H9 (cell line): ENCODE data around the gene AGMO. TPM values are rescaled to one million over a fixed set of nuclear protein-coding genes. Genes with fewer than 3 reads are reported as not detected.

Experiments used
- DNase-seq: peaks from one replicate; pipeline ENCODE4 v3.0.0-alpha.2; 2017
- H2AFZ ChIP-seq: one replicate; pipeline ENCODE4 v1.6.1; 2013; ENCODE audit warnings: mild to moderate bottlenecking, low read length, control low read depth, moderate library complexity
- H2AK5ac ChIP-seq: 2 replicates; pipeline ENCODE4 v1.6.1; 2013; ENCODE audit warnings: low read length, control low read depth, mixed read lengths; ENCODE audit not compliant: insufficient read length
- H2BK120ac ChIP-seq: one replicate; pipeline ENCODE4 v1.6.1; 2013; ENCODE audit warnings: low read depth, mild to moderate bottlenecking, low read length, control low read depth, inconsistent platforms; ENCODE audit not compliant: poor library complexity, severe bottlenecking
- H2BK12ac ChIP-seq: 2 replicates; pipeline ENCODE4 v1.6.1; 2013; ENCODE audit warnings: low read length, control low read depth, mixed read lengths, low read depth; ENCODE audit not compliant: insufficient read length
- H2BK15ac ChIP-seq: 2 replicates; pipeline ENCODE4 v1.6.1; 2013; ENCODE audit warnings: low read depth, low read length, control low read depth
- H2BK20ac ChIP-seq: one replicate; pipeline ENCODE4 v1.6.1; 2013; ENCODE audit warnings: low read depth, mild to moderate bottlenecking, low read length, control low read depth, inconsistent platforms; ENCODE audit not compliant: poor library complexity, severe bottlenecking
- H2BK5ac ChIP-seq: 2 replicates; pipeline ENCODE4 v1.6.1; 2013; ENCODE audit warnings: low read length, control low read depth, mixed read lengths; ENCODE audit not compliant: insufficient read length
- H3K14ac ChIP-seq: 2 replicates; pipeline ENCODE4 v1.6.1; 2013; ENCODE audit warnings: low read length, control low read depth; ENCODE audit not compliant: insufficient read depth
- H3K18ac ChIP-seq: 2 replicates; pipeline ENCODE4 v1.6.1; 2013; ENCODE audit warnings: low read depth, mild to moderate bottlenecking, mixed read lengths, low read length, control low read depth; ENCODE audit not compliant: insufficient read length
- H3K23ac ChIP-seq: 2 replicates; pipeline ENCODE4 v1.6.1; 2013; ENCODE audit warnings: low read length, control low read depth, mixed read lengths, low read depth; ENCODE audit not compliant: insufficient read length
- H3K23me2 ChIP-seq: 2 replicates; pipeline ENCODE4 v1.6.1; 2013; ENCODE audit warnings: low read depth, mild to moderate bottlenecking, mixed read lengths, low read length, control low read depth; ENCODE audit not compliant: insufficient read length, poor library complexity, severe bottlenecking
- H3K27ac ChIP-seq: 2 replicates; pipeline ENCODE4 v1.5.1; 2013; ENCODE audit warnings: low read length, control low read depth, mixed read lengths, low read depth; ENCODE audit not compliant: insufficient read length
- H3K27me3 ChIP-seq: 2 replicates; pipeline ENCODE4 v1.6.1; 2013; ENCODE audit warnings: low read length, control low read depth, inconsistent platforms; ENCODE audit not compliant: insufficient read depth
- H3K4ac ChIP-seq: 2 replicates; pipeline ENCODE4 v1.6.1; 2013; ENCODE audit warnings: low read depth, mild to moderate bottlenecking, control low read depth, inconsistent platforms, low read length, moderate library complexity
- H3K4me1 ChIP-seq: 2 replicates; pipeline ENCODE4 v1.6.1; 2013; ENCODE audit warnings: low read length, control low read depth, inconsistent platforms; ENCODE audit not compliant: insufficient read depth
- H3K4me2 ChIP-seq: 2 replicates; pipeline ENCODE4 v1.6.1; 2013; ENCODE audit warnings: low read length, control low read depth, mixed read lengths; ENCODE audit not compliant: insufficient read length, insufficient read depth
- H3K56ac ChIP-seq: 2 replicates; pipeline ENCODE4 v1.6.1; 2013; ENCODE audit warnings: low read depth, mild to moderate bottlenecking, mixed read lengths, low read length, control low read depth; ENCODE audit not compliant: insufficient read length
- H3K79me1 ChIP-seq: 2 replicates; pipeline ENCODE4 v1.6.1; 2013; ENCODE audit warnings: low read depth, mild to moderate bottlenecking, moderate library complexity, low read length, control low read depth, inconsistent platforms; ENCODE audit not compliant: insufficient read depth, poor library complexity, severe bottlenecking
- H3K79me2 ChIP-seq: 2 replicates; pipeline ENCODE4 v1.6.1; 2013; ENCODE audit warnings: low read length, control low read depth, inconsistent platforms; ENCODE audit not compliant: insufficient read depth
- H3K9ac ChIP-seq: 2 replicates; pipeline ENCODE4 v1.6.1; 2013; ENCODE audit warnings: low read length, control low read depth, mixed read lengths; ENCODE audit not compliant: insufficient read length; ENCODE audit errors: extremely low read depth
- H3K9me3 ChIP-seq: one replicate; pipeline ENCODE4 v1.6.1; 2013; ENCODE audit warnings: low read depth, low read length, inconsistent platforms; ENCODE audit not compliant: control insufficient read depth
- H3T11ph ChIP-seq: one replicate; pipeline ENCODE4 v1.6.1; 2013; ENCODE audit warnings: mild to moderate bottlenecking, low read length, control low read depth, inconsistent platforms
- H4K20me1 ChIP-seq: one replicate; pipeline ENCODE4 v1.6.1; 2013; ENCODE audit not compliant: control insufficient read depth, insufficient read length, insufficient read depth
- H4K5ac ChIP-seq: 2 replicates; pipeline ENCODE4 v1.6.1; 2013; ENCODE audit warnings: low read depth, mild to moderate bottlenecking, mixed read lengths, low read length, control low read depth; ENCODE audit not compliant: insufficient read length
- H4K8ac ChIP-seq: replicated peaks from 2 replicates; pipeline ENCODE4 v1.6.1; 2013; ENCODE audit warnings: low read length, control low read depth, mixed read lengths, low read depth; ENCODE audit not compliant: insufficient read length
- H4K91ac ChIP-seq: 2 replicates; pipeline ENCODE4 v1.6.1; 2013; ENCODE audit warnings: low read depth, mild to moderate bottlenecking, moderate library complexity, mixed read lengths, low read length, control low read depth; ENCODE audit not compliant: insufficient read length
- H3K27ac Mint-ChIP-seq, 3 experiments: 2 replicates in 2 of 3; 3 replicates in 1 of 3; pipeline ENCODE4 v1.8.0; 2020 to 2021; ENCODE audit warnings: mixed read lengths in 3 of 3, mild to moderate bottlenecking in 1 of 3, moderate library complexity in 1 of 3
- H3K27me3 Mint-ChIP-seq: 2 replicates; pipeline ENCODE4 v1.8.0; 2021; ENCODE audit warnings: low read depth, mild to moderate bottlenecking, moderate library complexity, mixed read lengths
- H3K36me3 Mint-ChIP-seq, 3 experiments: 2 replicates in 2 of 3; 3 replicates in 1 of 3; pipeline ENCODE4 v1.8.0; 2020 to 2021; ENCODE audit warnings: low read depth in 3 of 3, mixed read lengths in 3 of 3; ENCODE audit not compliant: insufficient read depth in 1 of 3
- H3K4me1 Mint-ChIP-seq, 2 experiments: 2 replicates each; pipeline ENCODE4 v1.8.0; 2020; ENCODE audit warnings: mixed read lengths in 2 of 2
- H3K4me3 Mint-ChIP-seq, 2 experiments: 2 replicates in 1 of 2; 3 replicates in 1 of 2; pipeline ENCODE4 v1.8.0; 2020 to 2021; ENCODE audit warnings: mild to moderate bottlenecking in 2 of 2, mixed read lengths in 2 of 2, moderate library complexity in 1 of 2
- H3K9me3 Mint-ChIP-seq, 2 experiments: 2 replicates in 1 of 2; 3 replicates in 1 of 2; pipeline ENCODE4 v1.8.0; 2020; ENCODE audit warnings: mild to moderate bottlenecking in 2 of 2, mixed read lengths in 2 of 2, moderate library complexity in 1 of 2
- CTCF ChIP-seq: fragments of 200-600 bp; sonication (generic); conservative IDR thresholded peaks from 3 replicates; pipeline ENCODE4 v1.8.0; 2021; ENCODE audit warnings: antibody characterized with exemption, mild to moderate bottlenecking
- WGBS: extraction: QIAGEN DNeasy Blood & Tissue Kit; methylation state at CpG from one replicate; pipeline ENCODE4 v1.1.7; 2013; ENCODE audit warnings: missing lambda C conversion rate, low lambda C conversion rate, mixed read lengths; ENCODE audit not compliant: insufficient read length; ENCODE audit errors: extremely low coverage; 5-methylcytosine and 5-hydroxymethylcytosine counted together
- total RNA-seq: library from RNA; stranded (reverse); gene quantifications from 2 replicates; pipeline ENCODE4 v1.2.1, GENCODE V29; 2021

Gene AGMO
- total RNA-seq, 1 experiment from 2014 or later, result 0.70 TPM

GRCh38 chr7:15396210-15397158 lies 165.3 kb downstream of the AGMO start:
- Histone ChIP-seq H2BK120ac (no peak overlapping the region), H4K91ac (no peak overlapping the region), H3K4me1 (no peaks in the 10 kb centered on the region), H3K4me2 (no peak overlapping the region), H3T11ph (no peak overlapping the region), H3K18ac (no peak overlapping the region), H3K27me3 (no peaks in the 10 kb centered on the region), H3K9ac (no peak overlapping the region), H3K27ac (no peak overlapping the region), H3K4ac (no peak overlapping the region), H3K14ac (no peak overlapping the region), H2AK5ac (no peak overlapping the region), H2BK20ac (no peak overlapping the region), H2BK5ac (no peak overlapping the region), H4K5ac (no peak overlapping the region), H2AFZ (no peak overlapping the region), H3K79me2 (no peaks in the 10 kb centered on the region), H2BK15ac (no peak overlapping the region), H3K9me3 (no peaks in the 10 kb centered on the region), H2BK12ac (no peak overlapping the region), H4K8ac (no peak overlapping the region), H3K56ac (no peak overlapping the region), H3K23ac (no peak overlapping the region), H4K20me1 (no peaks in the 10 kb centered on the region), H3K79me1 (no peaks in the 10 kb centered on the region), H3K23me2 (no peaks in the 10 kb centered on the region)
- H3K36me3 Mint-ChIP-seq, result peaks cover 3 to 10% (median 5%) of the 10 kb centered on the region in 3 experiments
- H3K4me1 Mint-ChIP-seq, result peaks cover 0 to 4% of the 10 kb centered on the region in 2 experiments; a peak in 1 of 4 replicates
- no peak for DNase-seq
- H3K4me3 Mint-ChIP-seq, result no peak overlapping the region
- H3K27me3 Mint-ChIP-seq, result no peaks in the 10 kb centered on the region; the same call in 1 of the 2 replicates
- TF ChIP-seq CTCF, result no peak
- peak overlapping the region in 1 of 3 experiments; percentile 46; a peak in 2 of 7 replicates for H3K27ac Mint-ChIP-seq
- WGBS, result no CpG with 5 or more reads among the region's 24 CpGs
- peaks cover 4 to 10% of the 10 kb centered on the region in 2 experiments; a peak in 4 of 5 replicates for H3K9me3 Mint-ChIP-seq
